Body of pancreas (tissue), 4 donors: ENCODE measurements around the gene UBAP1. TPM values are rescaled to one million over a fixed set of nuclear protein-coding genes. Genes with fewer than 3 reads are reported as not detected.

Source experiments
- ATAC-seq: fragments of 150-250 bp; one replicate; pipeline ENCODE4 v1.9.1; 2016
- DNase-seq, 4 donors: peaks; one replicate each; pipeline ENCODE4 v3.0.0-alpha.2; 2019
- H3K27ac ChIP-seq, 4 donors: fragments of 200-600 bp; sonication (generic); 1 replicate in 3 of 4; 2 replicates in 1 of 4; pipeline versions ENCODE4 v1.5.1 to v1.6.1; 2016 to 2019; ENCODE audit warnings: mild to moderate bottlenecking in 1 of 4, mixed read lengths in 1 of 4, moderate library complexity in 1 of 4
- H3K27me3 ChIP-seq, 2 donors: fragments of 200-600 bp; sonication (generic); one replicate each; pipeline ENCODE4 v1.6.0; 2016; ENCODE audit warnings: mild to moderate bottlenecking in 1 of 2
- H3K36me3 ChIP-seq, 2 donors: fragments of 200-600 bp; sonication (generic); replicated peaks in 1 of 2; 2 replicates each; pipeline ENCODE4 v1.5.1; 2016; ENCODE audit warnings: low read depth in 2 of 2; ENCODE audit not compliant: insufficient read depth in 1 of 2
- H3K4me1 ChIP-seq: fragments of 200-600 bp; sonication (generic); one replicate; pipeline ENCODE4 v1.6.0; 2016
- H3K4me3 ChIP-seq, 2 donors: fragments of 200-600 bp; sonication (generic); 1 replicate in 1 of 2; 2 replicates in 1 of 2; pipeline ENCODE4 v1.5.1; 2016 to 2019
- H3K9me3 ChIP-seq, 3 donors: fragments of 200-600 bp; sonication (generic); 1 replicate in 2 of 3; 2 replicates in 1 of 3; pipeline ENCODE4 v1.5.1; 2016
- CTCF ChIP-seq, 7 experiments: fragments of 450-650 bp in 4 of 7; fragments of 200-600 bp in 3 of 7; sonication (generic) in 3 of 7; IDR thresholded peaks; one replicate each; pipeline ENCODE4 v1.5.1; 2016 to 2019; ENCODE audit warnings: antibody characterized with exemption in 7 of 7
- POLR2A ChIP-seq, 3 donors: fragments of 450-650 bp; IDR thresholded peaks; one replicate each; pipeline ENCODE4 v1.6.1; 2016; ENCODE audit warnings: antibody characterized with exemption in 3 of 3, mild to moderate bottlenecking in 2 of 3
- WGBS, 2 donors: methylation state at CpG; one replicate each; pipeline ENCODE4 v1.1.5; 2017; 5-methylcytosine and 5-hydroxymethylcytosine counted together
- intact Hi-C: fragments of 100-400 bp; cut with DNase I; formaldehyde crosslinking; loops from one replicate; pipeline ENCODE4 v1.15.1; 2023
- total RNA-seq, 2 donors: library from RNA; depleted of rRNA; stranded (reverse); fragments of >200 nt; gene quantifications; one replicate each; pipeline ENCODE4 v1.1.0, GENCODE V29; 2016

The UBAP1 gene
- total RNA-seq, 2 donors from 2014 or later: 18.9 to 19.1 TPM

- Histone ChIP-seq H3K4me1 (peaks cover 23% of the 10 kb centered on the region), H3K27me3 (no peaks in the 10 kb centered on the region), H3K4me3 (no peak overlapping the region), H3K36me3 (no peaks in the 10 kb centered on the region), H3K9me3 (no peaks in the 10 kb centered on the region), H3K27ac (peak overlapping the region in 1 of 4 donors; percentile 9)
- intact Hi-C loops: no loop called here
- TF ChIP-seq CTCF (IDR thresholded peaks at IDR 0.05) (no peak), POLR2A (IDR thresholded peaks at IDR 0.05) (no peak)
- 55 to 72% methylated on average over 3 to 6 of the region's 6 CpGs for WGBS, 2 donors
- peak; percentile 53 for ATAC-seq
- peak; percentile 19 to 65 (median 37) for DNase-seq
These were observed 19.2 kb downstream of the UBAP1 start for GRCh38 chr9:34197756-34198711.

DNA sequence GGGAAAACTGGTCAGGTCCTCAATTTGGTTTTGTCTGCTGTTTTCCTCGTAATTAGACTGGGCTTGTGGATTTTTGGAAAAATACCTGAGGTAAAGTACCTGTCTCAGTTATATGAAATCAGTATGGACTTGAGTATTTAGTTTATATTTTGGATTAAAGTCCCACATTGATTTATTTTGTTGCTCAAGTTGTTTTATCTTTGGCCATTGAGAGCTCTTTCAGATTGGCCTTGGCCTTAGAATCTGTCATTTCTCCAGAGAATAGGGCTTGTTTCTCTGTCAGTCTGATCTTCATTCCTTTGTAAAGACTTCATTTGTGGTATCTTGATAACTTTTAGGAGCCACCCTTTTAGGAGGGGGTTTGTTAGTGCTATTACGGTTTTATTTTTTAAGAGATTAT, 21.2 kb downstream of the UBAP1 start:
- DNase-seq (no peak), ATAC-seq (no peak)
- no peak overlapping the region for H3K4me3 ChIP-seq
- 84 to 85% methylated on average over 2 of the region's 2 CpGs for WGBS, 2 donors
- no peak overlapping the region for H3K27ac ChIP-seq
- no peaks in the 10 kb centered on the region for H3K27me3 ChIP-seq
- peaks cover 28% of the 10 kb centered on the region for H3K4me1 ChIP-seq
- TF ChIP-seq POLR2A (IDR thresholded peaks at IDR 0.05) (no peak), CTCF (IDR thresholded peaks at IDR 0.05) (no peak)
- no peaks in the 10 kb centered on the region for H3K9me3 ChIP-seq
- intact Hi-C loops: no loop called here
- H3K36me3 ChIP-seq: no peaks in the 10 kb centered on the region

- DNase-seq (no peak), ATAC-seq (no peak)
- Histone ChIP-seq H3K36me3 (no peaks in the 10 kb centered on the region), H3K27ac (no peak overlapping the region), H3K4me1 (peaks cover 15% of the 10 kb centered on the region), H3K9me3 (no peaks in the 10 kb centered on the region), H3K4me3 (no peak overlapping the region), H3K27me3 (no peaks in the 10 kb centered on the region)
- intact Hi-C loops: no loop called here
- no peak for TF ChIP-seq CTCF (IDR thresholded peaks at IDR 0.05)
- TF ChIP-seq POLR2A (IDR thresholded peaks at IDR 0.05): no peak
- 67 to 71% methylated on average over 4 of the region's 4 CpGs for WGBS, 2 donors
These were observed 24.6 kb downstream of the UBAP1 start for GRCh38 chr9:34203275-34203991.

- DNase-seq: no peak
- WGBS, 2 donors: 74 to 76% methylated on average over 6 of the region's 6 CpGs
These were observed 25.3 kb downstream of the UBAP1 start for GRCh38 chr9:34203992-34204635.

More at GRCh38 chr9:34203992-34204635, 25.3 kb downstream of the UBAP1 start:
- TF ChIP-seq POLR2A (IDR thresholded peaks at IDR 0.05) (no peak), CTCF (IDR thresholded peaks at IDR 0.05) (no peak)
- H3K27ac ChIP-seq: no peak overlapping the region
- peaks cover 11% of the 10 kb centered on the region for H3K4me1 ChIP-seq
- intact Hi-C loops: no loop called here
- ATAC-seq: no peak
- H3K4me3 ChIP-seq: no peak overlapping the region
- H3K9me3 ChIP-seq: no peaks in the 10 kb centered on the region
- H3K36me3 ChIP-seq: no peaks in the 10 kb centered on the region
- no peaks in the 10 kb centered on the region for H3K27me3 ChIP-seq
